ENCODE data around the gene THAP10. TPM values are rescaled to one million over a fixed set of nuclear protein-coding genes. Genes with fewer than 3 reads are reported as not detected.

The THAP10 gene
- total RNA-seq (2022; extraction: Qiagen RNA extraction) = 3.9 to 5.4 TPM (median 4.7 TPM) in 5 replicates

DNA sequence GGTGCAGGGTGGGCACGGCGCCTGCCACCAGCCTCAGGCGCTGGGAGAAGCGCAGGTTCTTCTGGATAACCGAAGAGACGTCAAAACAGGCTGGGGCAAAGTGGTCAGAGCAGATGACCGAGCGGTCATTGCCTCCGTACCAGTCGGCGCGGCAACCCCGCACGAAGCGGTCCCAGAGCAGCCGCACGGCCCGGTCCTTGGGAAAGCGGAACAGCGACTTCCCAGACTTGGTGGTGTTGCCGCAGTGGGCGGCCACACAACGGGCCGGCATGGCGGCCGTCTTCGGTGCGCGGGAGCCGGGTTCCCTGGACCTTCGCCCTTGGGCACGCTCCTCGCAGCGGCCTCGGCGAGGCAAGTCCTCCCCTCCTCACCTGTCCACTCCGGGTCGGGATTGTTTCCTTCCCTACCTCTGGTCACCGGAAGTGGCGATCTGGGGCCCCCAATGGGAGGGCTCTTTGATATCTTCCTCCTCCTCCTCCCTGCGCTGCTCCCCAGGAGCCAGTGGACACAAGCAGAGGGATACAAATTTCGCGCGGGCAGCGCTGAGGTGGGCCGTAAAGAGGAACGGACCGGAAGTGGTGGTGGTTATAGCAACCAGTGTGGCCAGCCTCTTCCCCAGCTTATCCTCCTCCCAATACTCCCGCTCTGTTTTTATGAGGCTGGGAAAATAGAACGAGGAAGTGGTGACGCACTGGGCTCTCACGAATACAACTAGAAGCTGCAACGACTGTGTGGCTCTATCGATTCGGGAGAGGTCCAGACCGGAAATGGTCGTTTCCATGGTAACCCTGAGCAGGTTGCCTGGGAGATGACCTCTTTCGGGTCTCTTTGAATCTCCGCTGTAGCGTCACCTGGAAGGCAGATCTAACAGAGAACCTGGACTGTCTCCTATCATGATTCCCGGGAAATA is at the start of gene THAP10, which contains the start of gene LRRC49:
Gene THAP10, minus strand, starts transcription at position 432 of the 910 bp plus-strand sequence. Its CDS starts 161 bp downstream, at position 271.
Gene LRRC49, plus strand, starts transcription at position 825 of the 910 bp plus-strand sequence. Its CDS starts 69 bp downstream, at position 894.

DNA sequence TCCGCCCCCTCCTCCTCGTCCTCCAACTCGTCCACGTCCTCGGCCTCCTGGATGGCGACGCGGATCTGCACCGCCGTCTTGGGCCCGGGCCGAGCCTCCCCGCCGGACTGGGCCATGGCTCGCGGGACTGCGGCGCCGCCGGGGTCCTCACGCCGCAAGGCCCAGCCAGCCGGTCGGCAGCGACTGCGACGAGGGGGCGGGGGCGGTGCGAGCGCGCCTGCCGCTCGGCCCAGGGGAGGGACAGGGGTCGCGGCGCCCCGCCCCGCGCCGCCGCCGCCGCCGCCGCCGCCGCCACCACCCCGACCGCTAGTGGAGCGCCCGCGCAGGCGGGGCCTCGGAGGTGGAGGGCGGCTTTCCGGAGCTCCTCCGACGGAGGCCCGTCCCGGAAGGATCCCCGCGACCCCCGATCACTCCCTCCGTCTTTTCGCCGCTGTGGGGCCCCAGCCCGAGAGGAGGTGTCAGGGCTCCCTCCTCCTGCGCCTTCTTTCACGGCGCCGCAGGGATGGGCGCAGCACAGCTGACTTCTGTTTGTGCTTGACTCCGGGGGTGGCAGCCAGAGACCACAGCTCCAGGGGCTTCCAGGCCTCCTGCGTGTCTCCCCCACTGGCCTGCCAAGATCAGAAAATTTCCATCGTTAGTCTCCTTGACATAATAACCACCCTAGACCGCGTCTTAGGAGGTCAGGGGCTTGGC is 38.1 kb downstream of the THAP10 start, which contains the start of gene LARP6:
Gene LARP6, minus strand, starts transcription at position 185 of the 693 bp plus-strand sequence. Its CDS starts 69 bp downstream, at position 116.

Other genes starting within 250 kb of the THAP10 start
- 25.9 to 40.0 TPM (median 34.9 TPM) in 5 replicates for gene UACA, start 128.9 kb downstream of the THAP10 start, total RNA-seq (2022; extraction: Qiagen RNA extraction)
- gene LARP6, start 38.3 kb downstream of the THAP10 start, total RNA-seq (2022; extraction: Qiagen RNA extraction) = 39.9 to 75.6 TPM (median 75.0 TPM) in 5 replicates
- 3.8 to 5.3 TPM (median 5.0 TPM) in 5 replicates for gene LRRC49, start 393 bp upstream of the THAP10 start, total RNA-seq (2022; extraction: Qiagen RNA extraction)
- 21.6 to 31.5 TPM (median 27.2 TPM) in 5 replicates for gene THSD4, start 223.0 kb upstream of the THAP10 start, total RNA-seq (2022; extraction: Qiagen RNA extraction)